ENCODE results near the gene CCDC43.
"Not testable (repeated sequence)": the region's sequence is repeated elsewhere in the genome, so short reads cannot be mapped to it uniquely, and the experiment has no call there.

Gene CCDC43, protein sequence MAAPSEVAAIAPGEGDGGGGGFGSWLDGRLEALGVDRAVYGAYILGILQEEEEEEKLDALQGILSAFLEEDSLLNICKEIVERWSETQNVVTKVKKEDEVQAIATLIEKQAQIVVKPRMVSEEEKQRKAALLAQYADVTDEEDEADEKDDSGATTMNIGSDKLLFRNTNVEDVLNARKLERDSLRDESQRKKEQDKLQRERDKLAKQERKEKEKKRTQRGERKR

DNA sequence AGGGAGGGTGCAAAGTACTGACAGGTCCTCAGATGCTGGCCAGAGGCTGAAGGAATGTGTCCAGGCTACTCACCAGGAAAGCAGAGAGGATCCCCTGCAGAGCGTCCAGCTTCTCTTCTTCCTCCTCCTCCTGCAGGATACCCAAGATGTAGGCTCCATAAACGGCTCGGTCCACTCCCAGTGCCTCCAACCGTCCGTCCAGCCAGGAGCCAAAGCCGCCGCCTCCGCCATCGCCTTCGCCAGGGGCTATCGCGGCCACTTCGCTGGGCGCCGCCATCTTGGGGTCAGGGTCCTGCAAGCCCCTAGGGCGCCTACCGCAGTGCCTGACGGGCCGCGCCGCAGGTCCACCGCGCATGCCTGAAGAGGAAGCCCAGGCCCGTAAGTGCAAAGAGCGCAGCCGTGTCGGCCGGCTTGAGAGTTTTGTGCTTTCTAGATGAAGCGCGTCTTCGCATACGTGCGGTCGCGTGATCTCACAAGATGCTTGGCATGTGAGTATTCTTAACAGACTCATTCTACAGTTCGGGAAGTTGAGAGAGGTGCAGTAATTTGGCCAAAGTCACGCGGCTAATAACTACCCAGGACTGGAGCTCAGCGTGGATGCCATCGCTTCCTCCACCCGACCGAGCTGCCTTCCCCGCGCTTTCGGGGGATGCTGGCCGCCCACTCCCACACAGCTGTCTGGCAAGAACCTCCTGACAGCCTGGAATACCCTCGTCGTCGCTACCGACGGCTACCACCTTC is at the start of gene CCDC43:
CCDC43 (minus strand) TSS at position 300 of the 741 bp plus-strand sequence; CDS start at position 277, 23 bp downstream.
- peak; percentile 85 to 87 (median 86) for DNase-seq (ENCODE audit: low read depth in 4 of 4, low spot score in 1 of 4)

DNA sequence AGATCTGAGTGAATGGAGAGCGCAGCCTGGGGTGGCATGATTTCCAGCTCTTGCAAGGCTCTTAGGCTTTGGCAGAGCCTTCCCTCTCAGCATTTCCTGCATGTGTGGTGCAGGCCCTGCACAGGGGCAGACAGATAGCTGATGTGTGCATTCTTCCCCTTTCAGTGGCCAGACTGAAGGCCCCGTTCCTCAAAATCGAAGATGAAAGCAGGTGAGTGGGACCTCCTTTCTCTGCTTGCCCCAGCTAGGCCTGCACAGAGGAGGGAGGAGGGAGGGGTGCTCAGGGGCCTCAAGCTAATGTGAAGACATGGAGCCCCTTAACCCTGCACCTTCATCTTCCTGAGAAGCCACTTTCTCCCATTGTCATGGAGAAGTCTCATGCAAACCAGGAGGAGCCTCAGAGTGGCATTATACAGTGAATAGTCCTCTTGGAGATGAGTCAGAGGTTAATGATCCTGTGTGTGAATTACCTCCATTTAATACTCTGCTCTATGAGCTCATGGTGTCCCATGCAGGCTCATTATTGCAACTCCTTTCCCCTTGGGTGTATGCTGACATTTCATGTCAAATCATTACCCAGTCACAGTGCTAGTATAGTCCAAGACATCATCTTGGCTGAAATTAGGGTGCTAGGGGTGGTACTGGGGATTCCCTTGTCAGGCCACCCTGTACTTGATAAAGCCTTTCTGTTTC is 48.8 kb upstream of the CCDC43 start:
- DNase-seq (ENCODE audit: low read depth in 4 of 4, low spot score in 1 of 4), result no peak

DNA sequence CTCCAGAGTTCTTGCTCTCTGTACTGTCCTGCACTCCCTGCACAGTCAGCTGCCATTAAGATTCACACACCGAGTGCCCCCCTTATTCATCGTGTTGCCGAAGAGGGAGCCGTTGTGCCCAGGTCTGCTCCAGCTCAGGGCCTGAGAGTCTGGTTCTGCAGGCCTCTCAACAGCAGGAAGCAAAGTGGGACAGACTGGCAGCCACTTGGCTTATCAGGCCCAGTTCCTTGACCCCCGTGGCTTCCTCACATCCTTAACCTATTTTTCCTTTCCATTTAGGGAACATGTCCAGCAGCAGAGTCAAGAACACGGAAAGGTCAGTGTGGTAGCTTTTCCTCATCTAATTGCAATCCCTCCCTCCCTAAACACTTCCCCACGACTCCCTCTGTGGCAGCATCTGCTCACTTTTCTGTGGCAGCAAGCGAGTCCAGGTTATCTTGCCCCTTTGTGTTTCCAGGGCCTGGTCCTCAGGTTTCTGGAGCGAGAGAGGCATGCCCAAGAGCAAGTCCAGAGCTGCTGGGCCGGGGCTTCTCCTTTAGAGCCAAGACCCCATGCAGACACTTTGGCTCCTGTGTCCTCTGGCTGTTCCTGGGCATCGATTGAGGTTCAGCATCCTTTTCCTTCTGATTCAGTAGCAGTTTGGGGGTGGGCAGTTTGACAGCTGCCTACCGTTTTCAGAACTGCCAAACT is 47.1 kb upstream of the CCDC43 start:
- no peak for DNase-seq (ENCODE audit: low read depth in 4 of 4, low spot score in 1 of 4)

DNA sequence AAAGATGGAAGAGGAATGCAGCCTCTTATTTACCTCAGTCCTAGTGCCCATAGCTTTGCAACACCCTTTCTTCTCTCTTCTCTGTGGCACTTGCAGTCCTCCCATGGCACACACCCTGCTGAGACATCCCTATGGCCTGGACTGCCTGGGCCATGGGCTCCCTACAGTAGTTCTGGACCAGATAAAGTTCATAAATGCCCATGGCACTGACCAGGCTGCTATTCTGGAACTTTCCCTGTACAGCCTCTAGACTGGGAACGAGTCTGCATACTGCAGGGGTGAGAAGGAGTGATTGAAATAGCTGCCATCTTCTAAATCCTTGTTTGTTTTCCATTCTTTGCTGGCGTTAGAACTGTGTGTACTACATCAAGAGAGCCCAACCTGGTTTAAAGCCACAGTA is 44.7 kb upstream of the CCDC43 start:
- no peak for DNase-seq (ENCODE audit: low read depth in 4 of 4, low spot score in 1 of 4)

DNA sequence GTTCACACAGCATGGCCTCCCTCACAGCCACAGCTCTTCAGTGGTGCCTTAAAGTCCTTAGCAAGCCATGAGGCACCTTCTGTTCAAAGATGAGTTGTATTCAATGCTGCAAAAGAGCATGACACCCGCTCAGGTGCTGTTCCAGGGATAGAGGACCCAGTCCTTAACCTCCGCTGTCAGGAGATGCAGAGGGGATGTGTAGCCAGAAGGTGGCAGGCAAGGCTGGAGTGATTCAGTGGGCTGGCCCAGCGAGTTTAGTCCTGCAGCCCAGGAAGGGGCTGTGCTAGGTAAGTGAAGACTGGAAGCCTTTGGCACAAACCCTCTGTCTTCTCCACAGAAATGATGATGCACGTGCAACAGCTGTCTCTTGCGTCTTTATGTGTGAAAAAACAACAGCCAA is 44.2 kb upstream of the CCDC43 start:
- no peak for DNase-seq (ENCODE audit: low read depth in 4 of 4, low spot score in 1 of 4)

DNA sequence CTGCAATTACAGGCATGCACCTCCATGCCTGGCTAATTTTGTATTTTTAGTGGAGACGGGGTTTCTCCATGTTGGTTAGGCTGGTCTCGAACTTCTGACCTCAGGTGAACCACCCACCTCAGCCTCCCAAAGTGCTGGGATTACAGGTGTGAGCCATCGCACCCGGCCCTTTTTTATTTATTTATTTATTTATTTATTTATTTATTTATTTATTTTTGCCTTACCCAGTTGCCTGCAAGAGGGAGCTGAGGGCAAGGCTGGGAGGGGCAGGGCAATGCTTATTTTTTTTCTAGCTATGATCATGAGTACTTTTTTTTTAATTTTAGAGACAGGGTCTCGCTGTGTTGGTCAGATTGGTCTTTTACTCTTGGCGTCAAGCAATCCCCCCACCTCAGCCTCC is 36.5 kb upstream of the CCDC43 start:
- not testable (repeated sequence) for DNase-seq (ENCODE audit: low read depth in 4 of 4, low spot score in 1 of 4)

DNA sequence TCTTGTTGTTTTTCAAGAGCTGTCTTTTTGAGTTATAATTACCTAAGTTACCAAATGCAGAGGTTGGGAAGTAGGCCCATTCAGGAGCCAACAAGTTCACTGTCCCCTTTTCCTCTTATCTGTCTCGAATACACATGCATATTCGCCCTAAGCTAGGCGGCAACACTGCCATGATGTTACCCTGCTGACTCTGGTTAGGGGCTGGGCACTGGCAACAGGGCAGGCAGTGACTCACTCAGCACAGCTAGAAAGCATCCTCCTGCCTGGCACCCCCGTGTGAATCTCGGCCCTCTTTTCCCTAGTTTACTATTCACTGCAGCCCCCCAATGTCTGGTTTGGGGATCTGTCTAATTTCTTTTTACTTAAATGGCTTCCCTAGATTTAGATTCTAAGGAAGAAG is 32.7 kb upstream of the CCDC43 start:
- DNase-seq (ENCODE audit: low read depth in 4 of 4, low spot score in 1 of 4), result no peak

DNA sequence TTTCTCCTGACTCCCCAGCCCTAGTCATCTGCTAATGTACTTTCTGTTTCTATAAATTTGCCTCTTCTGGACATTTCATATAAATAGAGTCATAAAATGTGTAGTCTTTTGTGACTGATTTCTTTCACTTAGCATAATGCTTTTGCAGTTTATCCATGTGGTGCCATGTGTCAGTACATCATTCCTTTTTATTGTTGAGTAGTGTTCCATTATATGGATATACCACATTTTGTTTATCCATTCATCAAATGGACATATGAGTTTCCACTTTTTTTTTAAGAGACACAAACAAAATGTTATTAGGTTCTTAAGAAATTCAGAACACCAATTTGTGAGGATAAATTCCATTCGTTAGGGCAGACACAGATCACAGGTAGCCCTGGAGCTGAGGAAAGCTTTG is 29.9 kb upstream of the CCDC43 start:
- no peak for DNase-seq (ENCODE audit: low read depth in 4 of 4, low spot score in 1 of 4)

DNA sequence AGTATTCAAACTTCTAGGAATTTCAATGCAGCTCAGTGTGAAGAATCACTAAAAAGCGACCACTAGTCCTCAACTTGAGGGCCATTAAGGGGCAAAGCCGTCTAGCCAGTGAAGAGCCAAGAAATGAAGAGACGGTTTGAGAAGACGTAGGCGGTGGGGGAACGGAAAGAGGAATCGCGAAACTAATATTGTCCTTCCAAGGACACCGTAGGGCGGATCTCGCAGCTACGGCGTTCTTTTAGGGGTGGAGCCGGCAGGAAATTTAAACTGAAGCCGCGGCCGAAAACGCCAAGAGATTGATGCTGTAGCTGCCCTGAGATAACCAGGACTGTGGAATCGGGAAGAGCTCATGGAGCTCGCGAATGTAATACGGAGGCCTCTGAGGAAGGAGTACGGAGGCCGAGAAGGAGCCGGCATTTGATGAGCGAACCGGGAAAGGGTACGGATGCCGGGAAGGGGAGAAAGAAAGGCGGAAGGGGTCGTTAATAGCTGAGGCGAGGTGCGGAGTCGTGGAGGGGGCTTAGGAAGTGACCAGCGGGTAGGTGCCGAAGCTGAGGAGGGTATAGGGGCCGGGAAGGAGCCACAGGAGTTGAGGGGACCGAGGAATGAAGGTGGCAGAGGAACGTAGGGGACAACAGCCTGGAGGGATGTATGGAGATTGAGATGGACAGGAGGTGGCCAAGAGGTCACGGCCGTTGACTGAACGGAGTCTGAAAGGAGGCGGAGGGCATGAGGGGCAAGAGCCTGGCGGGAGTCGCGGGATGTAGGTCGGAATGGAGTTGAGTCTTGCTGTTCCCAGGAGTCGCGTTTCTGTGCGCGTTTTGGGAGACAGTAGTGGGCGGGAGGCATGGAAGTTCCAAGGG is 19.1 kb upstream of the CCDC43 start, which contains the start of gene DBF4B:
DBF4B (plus strand) TSS at position 265 of the 863 bp plus-strand sequence; CDS start at position 421, 156 bp downstream.
- DNase-seq (ENCODE audit: low read depth in 4 of 4, low spot score in 1 of 4), result peak; percentile 54 to 81 (median 70)

DNA sequence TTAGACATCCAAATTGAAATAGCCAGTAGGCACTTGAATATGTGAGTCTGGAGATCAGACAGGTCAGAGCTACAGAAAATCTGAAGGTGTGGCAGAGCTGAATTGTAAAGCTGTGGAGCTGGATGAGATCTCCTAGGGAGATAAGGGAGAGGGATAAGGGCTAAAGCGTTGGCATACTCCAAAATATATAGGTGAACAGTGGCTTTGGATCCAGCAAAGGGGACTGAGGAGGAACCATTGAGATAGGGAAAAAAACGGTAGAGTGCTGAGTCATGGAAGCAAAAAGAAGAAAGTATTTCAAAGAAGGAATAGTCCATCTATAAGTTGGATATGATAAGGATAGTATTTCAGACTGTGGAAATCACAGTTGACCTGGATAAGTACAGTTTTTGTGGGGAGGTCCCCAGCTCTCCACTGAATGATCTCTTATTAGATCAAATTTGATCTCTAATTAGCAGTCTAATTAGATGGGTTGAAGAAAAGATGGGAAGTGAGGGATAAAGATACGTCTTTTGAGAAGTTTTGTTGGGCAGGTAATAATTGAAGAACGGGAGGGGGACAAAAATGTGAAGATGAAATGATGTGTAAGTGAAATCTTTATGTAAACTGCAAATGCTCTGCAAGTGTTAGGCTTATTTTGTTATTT is 18.3 kb upstream of the CCDC43 start:
- no peak for DNase-seq (ENCODE audit: low read depth in 4 of 4, low spot score in 1 of 4)

DNA sequence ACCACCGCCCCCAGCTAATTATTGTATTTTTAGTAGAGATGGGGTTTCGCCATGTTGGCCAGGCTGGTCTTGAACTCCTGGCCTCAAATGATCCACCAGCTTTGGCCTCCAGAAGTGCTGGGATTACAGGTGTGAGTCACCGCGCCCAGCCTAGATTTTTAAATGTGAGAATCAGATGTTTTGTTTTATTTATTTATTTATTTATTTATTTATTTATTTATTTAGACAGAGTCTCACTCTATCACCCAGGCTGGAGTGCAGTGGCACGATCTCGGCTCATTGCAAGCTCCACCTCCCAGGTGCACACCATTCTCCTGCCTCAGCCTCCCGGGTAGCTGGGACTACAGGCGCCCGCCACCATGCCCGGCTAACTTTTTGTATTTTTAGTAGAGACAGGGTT is 10.7 kb upstream of the CCDC43 start:
- not testable (repeated sequence) for DNase-seq (ENCODE audit: low read depth in 4 of 4, low spot score in 1 of 4)

DNA sequence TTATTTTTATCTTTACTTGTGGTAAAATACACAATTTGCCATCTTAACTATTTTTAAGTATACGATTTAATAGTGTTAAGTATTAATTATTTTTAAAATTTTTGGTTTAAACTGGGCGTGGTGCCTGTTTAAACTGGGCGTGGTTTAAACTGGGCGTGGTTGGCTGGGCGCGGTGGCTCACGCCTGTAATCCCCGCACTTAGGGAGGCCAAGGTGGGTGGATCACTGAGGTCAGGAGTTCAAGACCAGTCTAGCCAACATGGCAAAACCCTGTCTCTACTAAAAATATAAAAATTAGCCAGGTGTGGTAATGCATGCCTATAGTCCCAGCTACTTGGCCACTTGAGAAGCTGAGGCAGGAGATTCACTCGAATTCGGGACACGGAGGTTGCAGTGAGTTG is 4.0 kb upstream of the CCDC43 start:
- no peak for DNase-seq (ENCODE audit: low read depth in 4 of 4, low spot score in 1 of 4)

DNA sequence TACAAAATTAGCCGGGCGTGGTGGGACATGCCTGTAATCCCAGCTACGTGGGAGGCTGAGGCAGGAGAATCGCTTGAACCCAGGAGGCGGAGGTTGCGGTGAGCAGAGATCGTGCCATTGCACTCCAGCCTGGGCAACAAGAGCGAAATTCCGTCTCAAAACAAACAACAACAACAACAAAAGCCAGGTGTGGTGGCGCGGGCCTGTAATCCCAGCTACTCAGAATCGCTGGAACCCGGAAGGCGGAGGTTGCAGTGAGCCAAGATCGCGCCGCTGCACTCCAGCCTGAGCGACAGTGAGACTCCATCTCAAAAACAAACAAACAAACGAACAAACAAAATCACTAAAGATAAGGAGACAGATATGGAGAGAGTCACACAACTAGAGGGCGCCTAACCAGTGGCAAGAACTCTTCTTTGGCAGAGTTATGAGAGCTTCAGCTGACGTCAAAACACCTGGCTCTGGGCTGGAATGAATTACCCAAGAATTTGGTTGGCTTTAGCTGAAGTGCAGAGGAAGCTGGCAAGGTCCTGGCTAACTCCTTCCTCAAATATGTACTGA is 1.2 kb upstream of the CCDC43 start:
- DNase-seq (ENCODE audit: low read depth in 4 of 4, low spot score in 1 of 4), result not testable (repeated sequence)

DNA sequence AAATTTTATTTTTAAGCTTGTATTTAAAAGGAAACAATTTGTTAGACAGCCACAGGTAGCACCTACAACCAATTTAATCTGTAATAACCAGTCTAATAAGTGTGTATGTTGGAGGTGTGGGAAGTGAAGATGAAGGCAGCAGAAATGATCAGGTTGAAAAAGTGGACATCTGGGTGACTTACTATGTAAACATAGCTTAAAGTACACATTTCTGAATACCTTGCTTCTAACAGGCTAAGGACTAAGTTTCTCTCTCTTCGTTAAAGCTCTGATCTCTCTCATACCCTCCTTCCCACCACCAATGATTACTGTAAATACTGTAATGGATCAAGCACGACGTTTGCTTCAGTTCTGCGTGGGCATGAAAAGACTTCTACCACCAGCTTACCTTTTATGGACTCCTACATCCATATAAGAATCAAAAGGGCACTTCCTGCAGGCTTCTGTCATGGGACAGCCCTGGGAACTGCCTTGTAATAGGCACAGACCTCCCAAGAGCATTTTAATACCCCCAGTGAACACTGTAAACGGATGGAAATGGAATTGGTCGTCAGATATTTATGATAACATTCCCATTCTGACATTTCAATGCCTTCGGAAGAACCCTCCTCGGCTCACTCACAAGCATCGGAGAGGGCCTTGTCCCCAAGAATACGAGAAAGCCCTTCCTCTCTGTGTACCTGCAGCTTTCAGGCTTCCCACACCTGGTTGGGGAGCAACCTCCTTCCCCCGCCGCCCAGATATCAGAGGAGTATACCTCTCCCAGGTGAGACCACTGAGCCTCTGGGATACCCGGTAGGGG is 700 bp downstream of the CCDC43 start:
- DNase-seq (ENCODE audit: low read depth in 4 of 4, low spot score in 1 of 4), result no peak

DNA sequence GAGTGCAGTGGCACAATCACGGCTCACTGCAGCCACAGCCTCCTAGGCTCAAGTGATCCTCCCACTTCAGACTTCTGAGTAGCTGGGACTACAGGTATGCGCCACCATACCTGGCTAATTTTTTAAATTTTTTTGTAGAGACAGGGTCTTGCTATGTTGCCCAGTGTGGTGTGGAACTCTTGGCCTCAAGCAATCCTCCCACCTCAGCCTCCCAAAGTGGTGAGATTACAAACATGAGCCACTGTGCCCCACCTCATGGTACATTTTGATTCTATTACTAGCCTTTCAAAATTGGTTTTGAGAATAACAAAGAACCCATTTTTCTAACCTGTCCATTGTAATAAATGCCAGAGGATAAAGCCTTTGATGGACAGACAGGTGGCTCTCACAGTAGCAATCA is 1.4 kb downstream of the CCDC43 start:
- no peak for DNase-seq (ENCODE audit: low read depth in 4 of 4, low spot score in 1 of 4)

DNA sequence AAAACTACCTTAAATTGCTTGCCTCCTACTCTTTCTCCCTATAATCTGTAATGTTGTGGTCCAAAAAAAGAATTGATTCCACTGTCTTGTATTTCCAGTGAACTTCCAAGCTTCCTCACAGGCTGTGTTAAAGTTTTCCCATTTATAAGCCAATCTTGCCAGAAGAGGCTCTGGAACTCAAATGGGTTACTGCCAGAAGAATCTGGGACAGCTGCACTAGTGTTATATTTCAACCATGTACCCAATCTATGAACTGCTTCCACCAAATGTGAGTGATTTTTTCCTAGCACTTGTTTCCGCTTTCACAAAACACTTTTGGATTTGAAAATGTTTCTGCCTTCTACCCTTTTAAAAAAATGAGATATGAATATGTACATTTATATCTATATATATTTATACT is 1.8 kb downstream of the CCDC43 start:
- no peak for DNase-seq (ENCODE audit: low read depth in 4 of 4, low spot score in 1 of 4)

DNA sequence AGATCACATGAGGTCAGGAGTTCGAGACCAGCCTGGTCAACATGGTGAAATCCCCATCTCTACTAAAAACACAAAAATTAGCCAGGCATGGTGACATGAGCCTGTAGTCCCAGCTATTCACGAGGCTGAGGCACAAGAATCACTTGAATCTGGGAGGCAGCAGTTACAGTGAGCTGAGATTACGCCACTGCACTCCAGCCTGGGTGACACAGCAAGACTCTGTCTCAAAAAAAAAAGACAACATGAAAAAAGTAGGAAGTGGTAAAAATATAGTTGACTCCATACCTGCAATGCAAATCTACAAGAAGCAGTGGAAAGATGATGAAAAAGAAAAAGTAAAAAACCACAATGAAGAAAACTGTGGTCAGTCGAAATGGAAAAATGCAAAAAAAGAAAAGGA is 6.3 kb downstream of the CCDC43 start:
- DNase-seq (ENCODE audit: low read depth in 4 of 4, low spot score in 1 of 4), result not testable (repeated sequence)

DNA sequence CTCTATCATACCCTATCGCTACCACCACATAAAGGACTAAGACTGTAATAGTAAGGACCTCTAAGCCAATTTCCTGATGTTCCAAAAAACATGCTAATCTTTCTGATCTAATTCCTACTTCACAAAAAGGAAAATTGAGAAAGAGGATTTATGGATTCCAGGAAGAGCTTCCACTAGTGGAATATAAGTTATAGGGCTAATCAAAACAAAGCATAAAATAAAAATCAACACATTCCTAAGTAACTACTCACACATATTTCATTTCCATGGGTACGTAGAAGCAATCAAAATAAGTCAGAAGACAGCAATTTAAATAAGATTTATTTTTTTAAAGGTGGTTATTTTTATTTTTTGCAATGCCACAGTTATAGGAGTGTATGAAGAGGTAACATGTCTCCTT is 12.4 kb downstream of the CCDC43 start:
- DNase-seq (ENCODE audit: low read depth in 4 of 4, low spot score in 1 of 4), result no peak

DNA sequence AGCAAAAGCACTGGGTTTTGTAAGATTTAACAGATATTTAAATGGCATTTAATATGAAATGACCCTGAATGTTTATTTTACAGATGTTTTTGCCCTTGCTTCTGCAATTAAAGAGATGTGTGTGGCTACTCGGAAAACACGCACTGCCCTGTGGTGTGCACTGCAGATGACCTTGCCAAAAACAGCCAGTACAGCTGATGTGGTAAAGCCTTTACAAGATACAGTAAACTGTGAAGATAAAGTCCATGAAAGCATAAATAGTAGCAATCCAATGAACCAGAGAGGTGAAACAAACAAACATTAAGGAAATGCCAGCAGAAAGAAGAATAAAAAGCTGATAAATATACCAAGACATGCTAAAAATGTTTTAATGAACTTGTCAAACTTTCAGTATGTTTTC is 15.7 kb downstream of the CCDC43 start:
- DNase-seq (ENCODE audit: low read depth in 4 of 4, low spot score in 1 of 4), result no peak
